ENCODE measurements around the gene C21orf91. TPM values are rescaled to one million over a fixed set of nuclear protein-coding genes. Genes with fewer than 3 reads are reported as not detected.
A peak's percentile ranks its signal among the peaks of the same experiment; 100 is the strongest.

Gene C21orf91
- total and polyA plus RNA-seq, 2 donors (not counting 1 experiment from before 2014, with no cell fraction given), result 6.7 to 32.3 TPM

DNA sequence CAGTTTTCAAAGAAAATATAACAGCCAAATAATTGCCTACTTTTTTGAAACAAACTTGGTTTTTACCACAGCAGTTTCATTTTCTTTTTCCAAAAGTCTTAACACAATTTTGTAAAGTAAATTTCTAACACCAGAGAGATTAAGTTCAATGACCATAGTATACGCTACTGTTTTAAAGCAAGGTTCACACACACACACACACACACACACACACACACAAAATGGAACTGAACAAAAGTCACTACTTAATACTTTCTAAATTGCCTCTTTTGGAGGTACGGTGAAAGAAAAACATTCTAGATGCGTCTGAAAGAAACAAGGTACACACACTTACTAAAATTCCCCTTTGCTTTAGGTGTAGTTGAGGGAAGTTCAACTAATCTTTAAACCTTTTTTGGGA lies 30.1 kb downstream of the C21orf91 start:
- TF ChIP-seq EZH2 (IDR thresholded peaks at IDR 0.05; ENCODE audit: borderline replicate concordance, insufficient read depth, low read depth, low read length, poor library complexity, severe bottlenecking), result no peak
- TF ChIP-seq, protein P1, sequence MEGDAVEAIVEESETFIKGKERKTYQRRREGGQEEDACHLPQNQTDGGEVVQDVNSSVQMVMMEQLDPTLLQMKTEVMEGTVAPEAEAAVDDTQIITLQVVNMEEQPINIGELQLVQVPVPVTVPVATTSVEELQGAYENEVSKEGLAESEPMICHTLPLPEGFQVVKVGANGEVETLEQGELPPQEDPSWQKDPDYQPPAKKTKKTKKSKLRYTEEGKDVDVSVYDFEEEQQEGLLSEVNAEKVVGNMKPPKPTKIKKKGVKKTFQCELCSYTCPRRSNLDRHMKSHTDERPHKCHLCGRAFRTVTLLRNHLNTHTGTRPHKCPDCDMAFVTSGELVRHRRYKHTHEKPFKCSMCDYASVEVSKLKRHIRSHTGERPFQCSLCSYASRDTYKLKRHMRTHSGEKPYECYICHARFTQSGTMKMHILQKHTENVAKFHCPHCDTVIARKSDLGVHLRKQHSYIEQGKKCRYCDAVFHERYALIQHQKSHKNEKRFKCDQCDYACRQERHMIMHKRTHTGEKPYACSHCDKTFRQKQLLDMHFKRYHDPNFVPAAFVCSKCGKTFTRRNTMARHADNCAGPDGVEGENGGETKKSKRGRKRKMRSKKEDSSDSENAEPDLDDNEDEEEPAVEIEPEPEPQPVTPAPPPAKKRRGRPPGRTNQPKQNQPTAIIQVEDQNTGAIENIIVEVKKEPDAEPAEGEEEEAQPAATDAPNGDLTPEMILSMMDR (IDR thresholded peaks at IDR 0.05), result no peak
- H3K9ac ChIP-seq (ENCODE audit: low read length), result peak overlapping the region; percentile 25
- DNase-seq (no peak), ATAC-seq (ENCODE audit: low read depth) (no peak)
- Mint-ChIP-seq H3K9me3 (ENCODE audit: insufficient read depth) (peaks cover 5% of the 10 kb centered on the region), H3K27me3 (no peaks in the 10 kb centered on the region), H3K4me1 (peaks cover 51% of the 10 kb centered on the region), H3K4me3 (peak overlapping the region; percentile 46), H3K27ac (no peak overlapping the region)
- no peaks in the 10 kb centered on the region for H4K20me1 ChIP-seq (ENCODE audit: control insufficient read depth, insufficient read depth, low read length, poor library complexity, severe bottlenecking)
- no peaks in the 10 kb centered on the region for H3K79me2 ChIP-seq (ENCODE audit: control insufficient read depth, insufficient read depth, low read length)
- peaks cover 8 to 15% of the 10 kb centered on the region in 2 experiments for H3K36me3 ChIP-seq (replicated peaks in 1 of 2; ENCODE audit: control extremely low read depth in 1 of 2, control insufficient read depth in 1 of 2, extremely low read depth in 1 of 2, insufficient read depth in 2 of 2, low read length in 1 of 2)
- peaks cover 26 to 31% of the 10 kb centered on the region in 2 donors for H3K4me1 ChIP-seq (ENCODE audit: control insufficient read depth in 2 of 2, insufficient read depth in 2 of 2, low read length in 2 of 2)
- POLR2A ChIA-PET, result no interaction called here
- H3K27ac ChIP-seq (ENCODE audit: low read length in 2 of 2), result no peak overlapping the region
- H3K4me2 ChIP-seq (replicated peaks; ENCODE audit: low read depth, low read length, poor library complexity, severe bottlenecking), result peak overlapping the region; percentile 43
- peaks cover 0 to 4% (median 1%) of the 10 kb centered on the region in 3 donors for H3K9me3 ChIP-seq (ENCODE audit: control extremely low read depth in 1 of 3, control insufficient read depth in 2 of 3, insufficient read depth in 1 of 3, low read length in 2 of 3)
- H2AFZ ChIP-seq (ENCODE audit: insufficient read depth, low read depth, low read length, poor library complexity, severe bottlenecking), result no peak overlapping the region
- CTCF ChIA-PET, result no interaction called here
- intact Hi-C loops (cut with micrococcal nuclease), result loop anchor here (2.0 kb wide), 1 partner anchor 176 kb away; the partner anchor contains the start of gene BTG3
- WGBS (ENCODE audit: insufficient coverage), result no CpG with 5 or more reads among the region's 3 CpGs
- H3K4me3 ChIP-seq (ENCODE audit: control extremely low read depth in 1 of 5, extremely low read depth in 1 of 5, insufficient read depth in 1 of 5, low read depth in 2 of 5, low read length in 4 of 5), result peak overlapping the region in 1 of 5 experiments; percentile 15
- no peaks in the 10 kb centered on the region for H3K27me3 ChIP-seq (replicated peaks in 1 of 4; ENCODE audit: control extremely low read depth in 1 of 4, control insufficient read depth in 3 of 4, insufficient read depth in 4 of 4, low read length in 3 of 4)

DNA sequence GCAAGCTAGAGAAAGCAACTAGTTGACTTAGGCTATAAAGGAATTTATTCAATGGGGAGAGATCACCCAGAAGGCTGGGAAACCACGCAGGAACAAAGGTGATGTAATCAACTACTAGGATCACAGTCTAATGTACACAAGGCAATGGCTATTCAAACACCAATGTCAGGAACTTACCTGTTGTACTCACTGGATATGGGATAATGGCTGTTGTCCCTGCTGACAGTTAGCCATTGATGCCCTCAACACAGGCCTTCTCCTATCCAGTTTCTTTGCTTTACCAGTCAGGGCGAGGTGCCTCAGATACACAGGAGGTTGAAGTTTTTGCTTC lies 32.3 kb downstream of the C21orf91 start:
- H3K27me3 ChIP-seq (replicated peaks in 1 of 4; ENCODE audit: control extremely low read depth in 1 of 4, control insufficient read depth in 3 of 4, insufficient read depth in 4 of 4, low read length in 3 of 4), result no peaks in the 10 kb centered on the region
- H3K9me3 Mint-ChIP-seq (ENCODE audit: insufficient read depth), result peaks cover 5% of the 10 kb centered on the region
- H3K4me2 ChIP-seq (replicated peaks; ENCODE audit: low read depth, low read length, poor library complexity, severe bottlenecking), result no peak overlapping the region
- ChIA-PET POLR2A (no interaction called here), CTCF (no interaction called here)
- DNase-seq (no peak), ATAC-seq (ENCODE audit: low read depth) (no peak)
- intact Hi-C loops (cut with micrococcal nuclease), result no loop called here
- H3K4me1 Mint-ChIP-seq, result peaks cover 61% of the 10 kb centered on the region
- no peak overlapping the region for H3K27ac Mint-ChIP-seq
- no peaks in the 10 kb centered on the region for H4K20me1 ChIP-seq (ENCODE audit: control insufficient read depth, insufficient read depth, low read length, poor library complexity, severe bottlenecking)
- H3K4me3 ChIP-seq (ENCODE audit: control extremely low read depth in 1 of 5, extremely low read depth in 1 of 5, insufficient read depth in 1 of 5, low read depth in 2 of 5, low read length in 4 of 5), result no peak overlapping the region
- H3K9me3 ChIP-seq (ENCODE audit: control extremely low read depth in 1 of 3, control insufficient read depth in 2 of 3, insufficient read depth in 1 of 3, low read length in 2 of 3), result peaks cover 0 to 4% (median 1%) of the 10 kb centered on the region in 3 donors
- H3K4me1 ChIP-seq (ENCODE audit: control insufficient read depth in 2 of 2, insufficient read depth in 2 of 2, low read length in 2 of 2), result peaks cover 36 to 45% of the 10 kb centered on the region in 2 donors
- WGBS (ENCODE audit: insufficient coverage), result no CpG with 5 or more reads among the region's 2 CpGs
- H3K27ac ChIP-seq (ENCODE audit: low read length in 2 of 2), result no peak overlapping the region
- no peak overlapping the region for H2AFZ ChIP-seq (ENCODE audit: insufficient read depth, low read depth, low read length, poor library complexity, severe bottlenecking)
- TF ChIP-seq, protein P1 (IDR thresholded peaks at IDR 0.05), result no peak
- TF ChIP-seq EZH2 (IDR thresholded peaks at IDR 0.05; ENCODE audit: borderline replicate concordance, insufficient read depth, low read depth, low read length, poor library complexity, severe bottlenecking), result no peak
- H3K4me3 Mint-ChIP-seq, result no peak overlapping the region
- H3K79me2 ChIP-seq (ENCODE audit: control insufficient read depth, insufficient read depth, low read length), result no peaks in the 10 kb centered on the region
- H3K9ac ChIP-seq (ENCODE audit: low read length), result no peak overlapping the region
- H3K36me3 ChIP-seq (replicated peaks in 1 of 2; ENCODE audit: control extremely low read depth in 1 of 2, control insufficient read depth in 1 of 2, extremely low read depth in 1 of 2, insufficient read depth in 2 of 2, low read length in 1 of 2), result peaks cover 2 to 9% of the 10 kb centered on the region in 2 experiments
- H3K27me3 Mint-ChIP-seq, result no peaks in the 10 kb centered on the region

Data from B cell (primary cell).